OCI-LY7 (cell line): ENCODE data around the gene CBLL1.

Experiments used
- EZH2phosphoT487 ChIP-seq: fragments of 200-600 bp; sonication (generic); IDR thresholded peaks from 2 replicates; pipeline ENCODE4 v1.6.1; 2018; ENCODE audit warnings: low read depth, borderline replicate concordance, mild to moderate bottlenecking, mixed run types, antibody characterized with exemption, low read length, moderate library complexity, mixed read lengths
- TF ChIP-seq, protein P1 (sequence below): fragments of 200-600 bp; sonication (generic); conservative IDR thresholded peaks from 2 replicates; pipeline ENCODE4 v1.5.1; 2014; ENCODE audit warnings: mild to moderate bottlenecking, antibody characterized with exemption, low read length, moderate library complexity, mixed read lengths

DNA sequence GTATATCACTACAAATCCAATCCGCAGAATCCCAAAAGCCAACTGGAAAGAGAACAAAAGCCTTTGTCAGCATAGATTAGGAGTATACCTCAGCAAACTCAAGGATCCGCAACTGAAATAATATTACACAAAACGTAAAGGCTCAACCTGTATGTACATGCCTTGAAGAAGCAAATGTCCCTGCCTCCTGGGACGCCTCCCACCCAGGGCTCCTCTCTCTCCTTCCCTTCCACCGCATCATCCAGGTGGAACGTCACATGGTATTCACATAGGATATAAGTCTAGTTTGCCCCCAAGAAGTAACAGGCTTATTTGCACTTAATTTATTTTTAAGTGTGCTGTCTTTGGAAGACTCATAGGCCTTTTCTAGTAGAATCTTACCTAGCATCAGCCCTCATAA is 45.7 kb downstream of the CBLL1 start:
- TF ChIP-seq, protein P1, sequence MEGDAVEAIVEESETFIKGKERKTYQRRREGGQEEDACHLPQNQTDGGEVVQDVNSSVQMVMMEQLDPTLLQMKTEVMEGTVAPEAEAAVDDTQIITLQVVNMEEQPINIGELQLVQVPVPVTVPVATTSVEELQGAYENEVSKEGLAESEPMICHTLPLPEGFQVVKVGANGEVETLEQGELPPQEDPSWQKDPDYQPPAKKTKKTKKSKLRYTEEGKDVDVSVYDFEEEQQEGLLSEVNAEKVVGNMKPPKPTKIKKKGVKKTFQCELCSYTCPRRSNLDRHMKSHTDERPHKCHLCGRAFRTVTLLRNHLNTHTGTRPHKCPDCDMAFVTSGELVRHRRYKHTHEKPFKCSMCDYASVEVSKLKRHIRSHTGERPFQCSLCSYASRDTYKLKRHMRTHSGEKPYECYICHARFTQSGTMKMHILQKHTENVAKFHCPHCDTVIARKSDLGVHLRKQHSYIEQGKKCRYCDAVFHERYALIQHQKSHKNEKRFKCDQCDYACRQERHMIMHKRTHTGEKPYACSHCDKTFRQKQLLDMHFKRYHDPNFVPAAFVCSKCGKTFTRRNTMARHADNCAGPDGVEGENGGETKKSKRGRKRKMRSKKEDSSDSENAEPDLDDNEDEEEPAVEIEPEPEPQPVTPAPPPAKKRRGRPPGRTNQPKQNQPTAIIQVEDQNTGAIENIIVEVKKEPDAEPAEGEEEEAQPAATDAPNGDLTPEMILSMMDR = no peak
- TF ChIP-seq EZH2phosphoT487 = no peak
